Eye (tissue), 1 donor: ENCODE data around the gene PRPF18.

Experiments used
- DNase-seq: peaks from one replicate; pipeline ENCODE4 v3.0.0-alpha.2; 2015

The PRPF18 gene

GRCh38 chr10:13642293-13642692, 55.5 kb downstream of the PRPF18 start:
- no peak for DNase-seq

- no peak for DNase-seq
Observed at GRCh38 chr10:13643016-13643415, 56.3 kb downstream of the PRPF18 start.

GRCh38 chr10:13644866-13645265, 58.1 kb downstream of the PRPF18 start:
- no peak for DNase-seq

- DNase-seq = peak; percentile 40
Observed at GRCh38 chr10:13648425-13648824, 61.7 kb downstream of the PRPF18 start.

- no peak for DNase-seq
Observed at GRCh38 chr10:13649844-13650520, 63.2 kb downstream of the PRPF18 start.

- DNase-seq = no peak
Observed at GRCh38 chr10:13650961-13651360, 64.2 kb downstream of the PRPF18 start.

GRCh38 chr10:13651969-13652720, 65.4 kb downstream of the PRPF18 start:
- DNase-seq = no peak

GRCh38 chr10:13652860-13653259, 66.1 kb downstream of the PRPF18 start:
- DNase-seq = no peak

GRCh38 chr10:13654118-13654830, 67.5 kb downstream of the PRPF18 start:
- DNase-seq = no peak

- DNase-seq = no peak
Observed at GRCh38 chr10:13654846-13655245, 68.1 kb downstream of the PRPF18 start.

- DNase-seq = no peak
Observed at GRCh38 chr10:13656337-13657100, 69.8 kb downstream of the PRPF18 start.

GRCh38 chr10:13657101-13657680, 70.4 kb downstream of the PRPF18 start:
- DNase-seq = no peak

GRCh38 chr10:13658264-13658663, 71.5 kb downstream of the PRPF18 start:
- no peak for DNase-seq

- peak; percentile 55 for DNase-seq
Observed at GRCh38 chr10:13658871-13659685, 72.3 kb downstream of the PRPF18 start.

GRCh38 chr10:13659887-13660550, 73.3 kb downstream of the PRPF18 start:
- peak; percentile 86 for DNase-seq

- peak; percentile 63 for DNase-seq
Observed at GRCh38 chr10:13660551-13660920, 73.8 kb downstream of the PRPF18 start.

- peak; percentile 48 for DNase-seq
Observed at GRCh38 chr10:13661256-13661655, 74.5 kb downstream of the PRPF18 start.

GRCh38 chr10:13665516-13666262, 78.9 kb downstream of the PRPF18 start:
- no peak for DNase-seq

- no peak for DNase-seq
Observed at GRCh38 chr10:13668126-13668525, 81.4 kb downstream of the PRPF18 start.

GRCh38 chr10:13669182-13669855, 82.6 kb downstream of the PRPF18 start:
- no peak for DNase-seq
